Stimulated activated CD8-positive, alpha-beta memory T cell treated with anti-CD3 and anti-CD28 coated beads, Interleukin-12 subunit alpha, Interleukin-12 subunit beta, amount 100 ng/mL, for 24 hours (primary cell): ENCODE measurements around the gene GPR50.

Experiments
- DNase-seq: peaks from one replicate; pipeline ENCODE4 v3.0.0-alpha.2; 2020; ENCODE audit errors: extremely low read depth

The GPR50 gene

GRCh38 chrX:151226941-151227340 is 50.6 kb downstream of the GPR50 start:
- DNase-seq = no peak

GRCh38 chrX:151227627-151228026 is 51.2 kb downstream of the GPR50 start:
- DNase-seq = no peak

DNA sequence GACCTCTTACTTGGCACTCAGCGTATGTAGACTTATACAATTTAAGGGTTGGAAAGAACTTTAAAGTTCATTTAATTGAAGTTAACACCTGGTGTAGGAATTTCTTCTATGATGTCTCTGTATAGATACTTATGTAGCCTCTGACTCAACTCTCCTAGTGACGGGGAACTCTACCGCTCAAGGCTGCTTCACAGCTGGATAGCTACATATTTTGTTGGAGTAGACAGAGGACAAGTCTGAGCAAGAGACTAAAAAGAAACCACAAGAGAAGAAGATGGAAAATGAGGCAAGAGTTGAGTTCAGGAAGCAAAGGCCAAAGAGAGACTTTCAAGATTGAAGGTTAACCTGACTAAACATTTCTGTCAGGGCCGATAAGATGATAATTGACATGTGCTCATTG is 52.6 kb downstream of the GPR50 start:
- DNase-seq = no peak
